AG10803 (cell line): ENCODE measurements around the gene SDE2.

ENCODE experiments used
- DNase-seq: peaks from one replicate; pipeline ENCODE4 v3.0.0; 2010; ENCODE audit warnings: low read depth
- H3K4me3 ChIP-seq: 2 replicates; pipeline ENCODE4 v1.5.1; 2011; ENCODE audit warnings: mild to moderate bottlenecking, low read length, control low read depth
- TF ChIP-seq, protein P1 (sequence below): conservative IDR thresholded peaks from 2 replicates; pipeline ENCODE4 v1.5.1; 2011; ENCODE audit warnings: mild to moderate bottlenecking, low read length, control low read depth, inconsistent platforms

SDE2 gene

DNA sequence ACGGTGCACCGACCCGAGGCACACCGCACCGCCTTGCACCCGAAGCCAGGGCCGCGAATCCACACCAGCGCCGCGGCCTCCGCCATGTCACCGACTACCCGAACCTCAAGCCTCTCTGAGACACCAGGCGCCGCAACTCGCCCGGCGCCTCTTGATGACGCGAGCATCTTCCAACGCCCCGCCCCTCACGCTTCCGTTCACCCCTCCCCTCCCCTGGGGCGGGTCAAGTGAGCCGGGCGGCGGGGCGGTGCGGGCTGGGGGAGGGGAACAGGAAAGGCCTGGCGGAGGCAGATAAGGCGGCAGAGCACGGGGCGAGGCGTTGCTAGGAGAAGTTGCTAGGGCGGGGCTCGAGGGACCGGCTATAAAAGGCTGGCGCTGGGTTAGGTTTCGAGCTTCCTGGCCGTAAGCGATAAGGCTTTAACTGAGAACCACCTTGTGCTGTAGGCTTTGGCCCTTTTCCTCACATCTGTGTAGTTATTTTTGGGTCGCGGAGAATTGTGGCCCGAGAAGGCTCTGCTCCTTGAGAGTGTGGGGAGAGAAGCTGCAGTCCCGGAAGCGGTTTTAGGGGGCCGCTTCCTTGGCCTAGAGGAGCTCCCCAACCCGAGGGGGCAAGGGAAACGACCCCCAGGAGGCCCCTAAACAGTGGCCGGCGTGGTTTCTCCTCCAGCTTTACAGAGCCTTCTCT is at the start of gene SDE2:
Gene SDE2, minus strand, starts transcription at position 117 of the 685 bp plus-strand sequence. Its CDS starts 31 bp downstream, at position 86.
- TF ChIP-seq, protein P1, sequence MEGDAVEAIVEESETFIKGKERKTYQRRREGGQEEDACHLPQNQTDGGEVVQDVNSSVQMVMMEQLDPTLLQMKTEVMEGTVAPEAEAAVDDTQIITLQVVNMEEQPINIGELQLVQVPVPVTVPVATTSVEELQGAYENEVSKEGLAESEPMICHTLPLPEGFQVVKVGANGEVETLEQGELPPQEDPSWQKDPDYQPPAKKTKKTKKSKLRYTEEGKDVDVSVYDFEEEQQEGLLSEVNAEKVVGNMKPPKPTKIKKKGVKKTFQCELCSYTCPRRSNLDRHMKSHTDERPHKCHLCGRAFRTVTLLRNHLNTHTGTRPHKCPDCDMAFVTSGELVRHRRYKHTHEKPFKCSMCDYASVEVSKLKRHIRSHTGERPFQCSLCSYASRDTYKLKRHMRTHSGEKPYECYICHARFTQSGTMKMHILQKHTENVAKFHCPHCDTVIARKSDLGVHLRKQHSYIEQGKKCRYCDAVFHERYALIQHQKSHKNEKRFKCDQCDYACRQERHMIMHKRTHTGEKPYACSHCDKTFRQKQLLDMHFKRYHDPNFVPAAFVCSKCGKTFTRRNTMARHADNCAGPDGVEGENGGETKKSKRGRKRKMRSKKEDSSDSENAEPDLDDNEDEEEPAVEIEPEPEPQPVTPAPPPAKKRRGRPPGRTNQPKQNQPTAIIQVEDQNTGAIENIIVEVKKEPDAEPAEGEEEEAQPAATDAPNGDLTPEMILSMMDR, result no peak
- peak within 1 kb of the TSS; percentile 94 for H3K4me3 ChIP-seq
- peak; percentile 99 for DNase-seq

DNA sequence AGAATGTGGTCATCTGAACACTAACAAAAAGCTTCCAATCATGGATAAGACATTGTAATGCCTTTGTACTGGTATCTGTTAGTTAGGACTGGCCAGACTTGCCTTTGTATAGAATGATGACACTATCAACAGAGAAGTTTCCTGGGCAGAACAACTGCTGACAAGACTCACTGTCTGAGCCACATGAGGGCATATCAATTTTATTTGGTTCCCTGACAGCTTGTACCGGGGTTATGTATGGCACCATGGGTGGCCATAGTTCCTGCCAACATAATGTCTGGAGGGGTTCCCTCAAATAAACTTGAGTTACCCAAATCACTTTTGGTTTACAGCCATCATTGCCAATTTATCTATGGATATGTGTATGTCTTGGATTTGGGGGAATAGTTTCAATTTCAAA is 49.7 kb upstream of the SDE2 start:
- TF ChIP-seq, protein P1, result no peak
- no peak for DNase-seq
- H3K4me3 ChIP-seq, result no peak overlapping the region

DNA sequence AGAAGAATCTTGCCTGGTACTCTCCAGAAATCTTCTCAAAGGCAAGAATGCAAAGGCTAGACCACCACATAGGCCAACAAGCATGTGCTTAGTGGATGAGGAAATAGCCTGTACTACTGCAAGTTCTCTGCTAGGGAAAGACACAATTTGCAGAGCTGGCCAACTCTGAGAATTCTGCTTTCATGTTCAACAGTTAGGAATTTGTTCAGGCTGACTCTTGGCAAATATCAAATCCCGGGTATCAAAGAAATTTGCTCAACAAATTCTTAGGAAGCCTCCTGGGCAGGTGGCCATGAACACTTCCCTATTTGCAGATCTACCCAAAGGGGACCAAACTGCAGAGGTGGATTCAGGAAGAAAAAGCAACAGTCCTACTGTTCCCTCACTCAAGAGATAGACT is 48.4 kb upstream of the SDE2 start:
- no peak overlapping the region for H3K4me3 ChIP-seq
- TF ChIP-seq, protein P1, result no peak

DNA sequence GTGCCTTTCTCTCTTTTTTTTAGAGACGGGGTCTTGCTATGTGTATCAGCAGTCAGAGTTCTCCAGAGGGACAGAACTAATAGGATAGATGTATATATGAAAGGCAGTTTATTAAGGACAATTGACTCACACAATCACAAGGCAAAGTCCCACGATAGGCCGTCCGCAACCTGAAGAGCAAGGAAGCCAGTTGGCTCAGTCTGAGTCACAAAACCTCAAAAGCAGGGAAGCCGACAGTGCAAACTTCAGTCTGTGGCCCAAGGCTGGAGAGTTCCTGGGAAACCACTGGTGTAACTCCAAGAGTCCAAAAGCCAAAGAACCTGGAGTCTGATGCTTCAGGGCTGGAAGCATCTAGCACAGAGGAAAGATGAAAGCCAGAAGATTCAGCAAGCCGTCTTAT is 47.1 kb upstream of the SDE2 start:
- TF ChIP-seq, protein P1, result no peak
- no peak overlapping the region for H3K4me3 ChIP-seq
- DNase-seq, result peak; percentile 71

More for the DNA sequence above, 48.4 kb upstream of the SDE2 start:
- DNase-seq, result peak; percentile 83

DNA sequence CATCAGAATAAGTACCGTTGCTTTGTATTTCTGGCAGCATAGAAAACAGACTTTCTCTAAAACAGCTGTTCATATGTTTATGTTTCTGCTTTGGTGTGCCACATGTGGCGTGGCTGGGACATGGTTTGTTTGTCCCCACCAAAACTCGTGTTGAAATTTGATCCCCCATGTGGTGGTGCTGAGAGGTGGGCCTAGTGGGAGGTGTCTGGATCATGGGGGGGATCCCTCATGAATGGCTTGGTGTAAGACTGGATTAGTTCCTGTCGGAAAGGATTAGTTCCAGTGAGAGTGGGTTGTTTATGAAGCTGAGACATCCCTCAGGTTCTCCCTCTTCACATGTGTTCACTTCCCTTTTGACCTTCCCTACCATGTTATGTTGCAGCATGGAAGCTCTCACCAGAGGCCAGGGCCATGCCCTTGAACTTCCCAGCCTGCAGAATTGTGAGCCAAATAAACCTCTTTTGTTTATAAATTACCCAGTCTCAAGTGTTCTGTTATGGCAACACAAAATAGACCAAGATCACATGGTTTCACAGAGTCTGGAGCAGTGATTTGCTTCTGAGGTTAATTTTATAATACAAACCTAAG is 45.5 kb upstream of the SDE2 start:
- H3K4me3 ChIP-seq, result no peak overlapping the region
- no peak for DNase-seq
- TF ChIP-seq, protein P1, result no peak

DNA sequence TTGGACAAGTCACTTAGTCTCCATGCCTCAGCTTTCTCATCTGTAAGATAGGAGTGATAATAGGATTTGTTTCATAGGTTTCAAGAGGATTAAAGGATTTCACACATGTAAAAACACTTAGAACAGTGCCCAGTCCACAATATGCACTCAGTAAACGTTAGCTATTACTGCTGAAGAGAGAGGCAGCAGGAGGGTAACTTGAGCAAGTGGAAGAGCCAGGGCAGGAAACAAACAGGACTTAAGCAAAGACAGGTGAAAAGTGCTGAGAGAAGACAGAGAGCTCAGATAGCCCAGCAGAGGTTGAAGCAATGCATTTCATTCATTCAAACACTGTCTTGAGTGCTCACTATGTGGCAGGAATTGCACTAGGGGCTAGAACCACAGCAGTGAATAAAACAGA is 42.3 kb upstream of the SDE2 start:
- no peak for DNase-seq
- no peak overlapping the region for H3K4me3 ChIP-seq
- TF ChIP-seq, protein P1, result no peak

DNA sequence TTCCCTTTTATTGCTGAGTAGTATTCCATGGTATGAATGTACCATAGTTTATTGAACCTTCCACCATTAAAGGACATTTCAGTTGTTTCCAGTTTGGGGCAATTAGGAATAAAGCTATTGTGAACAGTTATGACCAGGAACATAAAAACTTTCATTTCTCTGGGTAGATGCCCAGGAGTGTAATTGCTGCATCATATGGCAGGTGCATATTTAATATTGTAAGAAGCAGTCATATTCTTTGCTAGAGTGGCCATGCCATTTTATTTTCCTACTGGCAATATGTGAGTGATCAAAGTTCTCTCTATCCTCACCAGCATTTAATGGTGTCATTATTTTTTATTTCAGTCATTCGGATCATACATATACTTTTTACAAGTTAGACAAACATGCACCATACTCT is 39.5 kb upstream of the SDE2 start:
- TF ChIP-seq, protein P1, result no peak
- H3K4me3 ChIP-seq, result no peak overlapping the region

More for the DNA sequence above, 39.5 kb upstream of the SDE2 start:
- no peak for DNase-seq
